ENCODE measurements around the gene GRM4. TPM values are rescaled to one million over a fixed set of nuclear protein-coding genes. Genes with fewer than 3 reads are reported as not detected.

Gene GRM4
- polyA plus RNA-seq, 1 of the 3 experiments (the other 2 are of a cell fraction): not detected

DNA sequence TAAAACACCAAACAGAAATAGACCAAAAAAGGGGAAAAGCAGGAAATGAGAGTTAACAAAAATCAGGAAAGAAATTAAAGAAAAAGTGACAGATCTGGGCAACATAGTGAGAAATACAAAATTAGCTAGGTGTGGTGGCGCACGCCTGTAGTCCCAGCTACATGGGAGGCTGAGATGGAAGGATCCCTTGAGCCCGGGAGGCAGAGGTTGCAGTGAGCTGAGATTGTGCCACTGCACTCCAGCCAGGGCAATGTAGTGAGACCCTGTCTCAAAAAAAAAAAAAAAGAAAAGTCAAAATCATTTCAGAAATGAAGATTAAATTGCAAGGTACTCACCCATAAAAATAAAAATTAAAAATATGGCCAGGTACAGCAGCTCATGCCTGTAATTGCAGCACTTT is 13.0 kb upstream of the GRM4 start:
- peaks cover 0 to 2% of the 10 kb centered on the region in 2 experiments; a peak in 1 of 4 replicates for H3K4me1 ChIP-seq (ENCODE audit: control insufficient read depth in 1 of 2, insufficient read depth in 2 of 2, low read depth in 1 of 2, low read length in 1 of 2)
- H3K9me3 ChIP-seq: 0 out of 2 replicates have a peak, but pooled peaks cover 3% of the 10 kb centered on the region
- no peak overlapping the region for H3K4me3 ChIP-seq (ENCODE audit: low read depth in 2 of 2, low read length in 1 of 2)
- no peaks in the 10 kb centered on the region for H3K36me3 ChIP-seq (replicated peaks in 1 of 2; ENCODE audit: control insufficient read depth in 1 of 2, insufficient read depth in 2 of 2, low read length in 1 of 2)
- H3K79me2 ChIP-seq (ENCODE audit: insufficient read depth): no peaks in the 10 kb centered on the region
- no peak overlapping the region for H3K9ac ChIP-seq
- ChIA-PET POLR2A (no interaction called here), CTCF (interaction anchor here (0.6 to 11.2 kb wide), 5 partner anchors 37 to 393 kb away, joined by 3 to 204 read pairs (median 3); no protein-coding TSS in a partner anchor)
- no peak overlapping the region for H3K4me2 ChIP-seq
- H3K27ac ChIP-seq (ENCODE audit: low read depth in 2 of 2, low read length in 1 of 2): no peak overlapping the region
- H3F3A ChIP-seq (replicated peaks; ENCODE audit: insufficient read depth): no peaks in the 10 kb centered on the region
- TF ChIP-seq RAD21 (IDR thresholded peaks at IDR 0.05; ENCODE audit: low read length) (no peak), GATA2 (CRISPR knock-in tag; IDR thresholded peaks at IDR 0.05) (no peak), SIN3A (IDR thresholded peaks at IDR 0.05; ENCODE audit: borderline replicate concordance, low read depth, low read length) (no peak)
- H4K20me1 ChIP-seq (ENCODE audit: insufficient read depth): no peaks in the 10 kb centered on the region
- H3K27me3 ChIP-seq (ENCODE audit: insufficient read depth): peaks cover 3% of the 10 kb centered on the region; the same call in 1 of the 2 replicates
- no peak overlapping the region for H2AFZ ChIP-seq (ENCODE audit: low read depth)
- no peaks in the 10 kb centered on the region for H3K9me2 ChIP-seq
- WGBS (ENCODE audit: low lambda C conversion rate): 61% methylated on average over 3 of the region's 3 CpGs
- no peak for DNase-seq

GRCh38 chr6:34157851-34158250 is 12.0 kb upstream of the GRM4 start:
- ChIA-PET POLR2A (no interaction called here), CTCF (interaction anchor here (0.9 to 11.2 kb wide), 3 partner anchors 104 to 392 kb away, joined by 4 to 204 read pairs (median 125); no protein-coding TSS in a partner anchor)
- H3K27ac ChIP-seq (ENCODE audit: low read depth in 2 of 2, low read length in 1 of 2): no peak overlapping the region
- WGBS (ENCODE audit: low lambda C conversion rate): 52% methylated on average over 6 of the region's 6 CpGs
- no peak overlapping the region for H3K9ac ChIP-seq
- H3F3A ChIP-seq (replicated peaks; ENCODE audit: insufficient read depth): no peaks in the 10 kb centered on the region
- no peak overlapping the region for H3K4me2 ChIP-seq
- H3K4me3 ChIP-seq (ENCODE audit: low read depth in 2 of 2, low read length in 1 of 2): no peak overlapping the region
- no peak overlapping the region for H2AFZ ChIP-seq (ENCODE audit: low read depth)
- H4K20me1 ChIP-seq (ENCODE audit: insufficient read depth): no peaks in the 10 kb centered on the region
- peaks cover 0 to 2% of the 10 kb centered on the region in 2 experiments; a peak in 1 of 4 replicates for H3K4me1 ChIP-seq (ENCODE audit: control insufficient read depth in 1 of 2, insufficient read depth in 2 of 2, low read depth in 1 of 2, low read length in 1 of 2)
- H3K9me2 ChIP-seq: no peaks in the 10 kb centered on the region
- H3K36me3 ChIP-seq (replicated peaks in 1 of 2; ENCODE audit: control insufficient read depth in 1 of 2, insufficient read depth in 2 of 2, low read length in 1 of 2): no peaks in the 10 kb centered on the region
- no peaks in the 10 kb centered on the region for H3K79me2 ChIP-seq (ENCODE audit: insufficient read depth)
- TF ChIP-seq EP300 (IDR thresholded peaks at IDR 0.05; ENCODE audit: borderline replicate concordance in 1 of 2, low read depth in 1 of 2, low read length in 1 of 2): no peak
- no peak for TF ChIP-seq SMC3 (IDR thresholded peaks at IDR 0.05; ENCODE audit: low read depth, low read length)
- TF ChIP-seq RCOR1 (IDR thresholded peaks at IDR 0.05; ENCODE audit: low read length): no peak
- no peak for TF ChIP-seq TAF1 (IDR thresholded peaks at IDR 0.05; ENCODE audit: borderline replicate concordance, low read depth, low read length)
- no peak for TF ChIP-seq EZH2phosphoT487 (IDR thresholded peaks at IDR 0.05; ENCODE audit: borderline replicate concordance, low read depth)
- TF ChIP-seq, protein P1, sequence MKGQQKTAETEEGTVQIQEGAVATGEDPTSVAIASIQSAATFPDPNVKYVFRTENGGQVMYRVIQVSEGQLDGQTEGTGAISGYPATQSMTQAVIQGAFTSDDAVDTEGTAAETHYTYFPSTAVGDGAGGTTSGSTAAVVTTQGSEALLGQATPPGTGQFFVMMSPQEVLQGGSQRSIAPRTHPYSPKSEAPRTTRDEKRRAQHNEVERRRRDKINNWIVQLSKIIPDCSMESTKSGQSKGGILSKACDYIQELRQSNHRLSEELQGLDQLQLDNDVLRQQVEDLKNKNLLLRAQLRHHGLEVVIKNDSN (IDR thresholded peaks at IDR 0.05; ENCODE audit: borderline replicate concordance, low read depth): no peak
- no peak for TF ChIP-seq IRF3 (IDR thresholded peaks at IDR 0.05; ENCODE audit: low read depth, low read length)
- no peak for TF ChIP-seq TCF12 (IDR thresholded peaks at IDR 0.05)
- TF ChIP-seq MAX (IDR thresholded peaks at IDR 0.05; ENCODE audit: low read depth): no peak
- no peak for TF ChIP-seq RXRA (IDR thresholded peaks at IDR 0.05; ENCODE audit: borderline replicate concordance, low read depth)
- no peak for TF ChIP-seq FOXJ3 (CRISPR knock-in tag; IDR thresholded peaks at IDR 0.05)
- no peak for TF ChIP-seq GATA2 (CRISPR knock-in tag; IDR thresholded peaks at IDR 0.05)
- TF ChIP-seq ELF1 (IDR thresholded peaks at IDR 0.05): no peak
- TF ChIP-seq RAD21 (IDR thresholded peaks at IDR 0.05; ENCODE audit: low read length): no peak
- no peak for TF ChIP-seq MEF2A (IDR thresholded peaks at IDR 0.05; ENCODE audit: borderline replicate concordance, low read depth)
- TF ChIP-seq USF2 (IDR thresholded peaks at IDR 0.05; ENCODE audit: borderline replicate concordance, low read depth, low read length): no peak
- no peak for TF ChIP-seq FOSL2 (IDR thresholded peaks at IDR 0.05; ENCODE audit: borderline replicate concordance, low read depth)
- 0 out of 2 replicates have a peak, but pooled peaks cover 3% of the 10 kb centered on the region for H3K9me3 ChIP-seq
- peak; percentile 3 for DNase-seq
- peaks cover 4% of the 10 kb centered on the region; the same call in 1 of the 2 replicates for H3K27me3 ChIP-seq (ENCODE audit: insufficient read depth)

All from SK-N-SH (cell line).